IPS-18c (cell line): ENCODE results near the gene P2RY10.
"Not testable (repeated sequence)": the region's sequence is repeated elsewhere in the genome, so short reads cannot be mapped to it uniquely, and the experiment has no call there.

ENCODE experiments used
- H3K4me3 ChIP-seq: 2 replicates; pipeline ENCODE4 v1.7.0; 2013; ENCODE audit warnings: low read depth, mild to moderate bottlenecking, low read length, moderate library complexity; ENCODE audit not compliant: insufficient read depth
- H3K9me3 ChIP-seq: one replicate; pipeline ENCODE4 v1.6.1; 2013; ENCODE audit warnings: mild to moderate bottlenecking, low read length, moderate library complexity; ENCODE audit not compliant: control insufficient read depth, insufficient read depth

The P2RY10 gene

DNA sequence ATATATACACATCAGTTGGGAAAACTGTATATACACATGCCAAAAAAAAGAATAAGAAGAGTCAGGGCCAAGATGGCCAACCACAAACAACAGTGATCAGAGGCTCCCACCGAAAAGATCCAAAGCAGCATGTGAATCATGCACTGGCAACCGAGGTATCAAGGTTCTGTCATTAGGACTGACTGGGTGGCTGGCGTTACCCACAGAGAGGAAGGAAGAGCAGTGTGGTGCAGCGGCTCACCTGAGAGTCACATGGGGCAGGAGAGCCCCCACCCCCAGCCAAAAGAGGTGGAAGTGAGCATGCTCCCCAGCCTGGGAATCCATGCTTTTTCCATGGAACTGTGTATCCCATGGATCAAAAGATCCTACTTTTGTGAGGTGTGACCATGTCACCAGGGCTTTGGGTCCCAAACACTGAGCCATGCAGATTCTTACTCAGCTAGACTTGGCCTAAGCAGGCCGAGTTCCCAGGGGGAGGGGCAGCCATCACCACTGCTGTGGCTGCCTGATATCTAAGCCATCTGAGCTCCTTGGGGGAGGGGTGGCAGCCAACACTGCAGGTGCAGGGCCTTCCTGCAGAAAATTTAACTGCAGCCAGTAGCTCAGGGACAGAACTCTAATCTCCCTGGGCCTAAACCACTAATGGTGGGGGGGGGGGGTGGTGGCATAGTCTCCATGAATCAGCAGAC lies 52.8 kb downstream of the P2RY10 start:
- Histone ChIP-seq H3K9me3 (no peaks in the 10 kb centered on the region), H3K4me3 (no peak overlapping the region; the same call in 1 of the 2 replicates)

GRCh38 chrX:79007540-79007939 lies 62.3 kb downstream of the P2RY10 start:
- H3K4me3 ChIP-seq, H3K9me3 ChIP-seq: not testable (repeated sequence)
